HCT116 (cell line): ENCODE data around the gene PPP1R14C.

Experiments
- EZH2 ChIP-seq: fragments of 200-600 bp; sonication (generic); IDR thresholded peaks from 2 replicates; pipeline ENCODE4 v1.6.1; 2017; ENCODE audit warnings: antibody characterized with exemption, mixed run types
- EZH2phosphoT487 ChIP-seq: fragments of 200-600 bp; IDR thresholded peaks from 2 replicates; pipeline ENCODE4 v1.6.1; 2018; ENCODE audit warnings: antibody characterized with exemption, borderline replicate concordance
- POLR2A ChIP-seq: IDR thresholded peaks from 2 replicates; pipeline ENCODE4 v1.7.0; 2011; ENCODE audit warnings: borderline replicate concordance; ENCODE audit not compliant: insufficient read depth, insufficient read length; ENCODE audit errors: extremely low read depth
- RAD21 ChIP-seq: IDR thresholded peaks from 2 replicates; pipeline ENCODE4 v1.6.1; 2012; ENCODE audit warnings: low read depth, mild to moderate bottlenecking
- TF ChIP-seq, protein P1 (sequence below), 3 experiments: fragments of 200-600 bp in 1 of 3; sonication (generic) in 1 of 3; IDR thresholded peaks in 2 of 3; conservative IDR thresholded peaks in 1 of 3; 2 replicates each; pipeline ENCODE4 v1.5.1; 2012 to 2017; ENCODE audit warnings: low read depth in 2 of 3, low read length in 2 of 3, antibody characterized with exemption in 1 of 3, borderline replicate concordance in 1 of 3, control low read depth in 1 of 3, mild to moderate bottlenecking in 1 of 3, mixed read lengths in 1 of 3, mixed run types in 1 of 3, moderate library complexity in 1 of 3; ENCODE audit not compliant: insufficient read depth in 1 of 3
- TF ChIP-seq, protein P2 (sequence below): IDR thresholded peaks from 2 replicates; pipeline ENCODE4 v1.6.1; 2012; ENCODE audit warnings: low read depth
- TF ChIP-seq, protein P3 (sequence below): IDR thresholded peaks from 2 replicates; pipeline ENCODE4 v1.6.1; 2012

DNA sequence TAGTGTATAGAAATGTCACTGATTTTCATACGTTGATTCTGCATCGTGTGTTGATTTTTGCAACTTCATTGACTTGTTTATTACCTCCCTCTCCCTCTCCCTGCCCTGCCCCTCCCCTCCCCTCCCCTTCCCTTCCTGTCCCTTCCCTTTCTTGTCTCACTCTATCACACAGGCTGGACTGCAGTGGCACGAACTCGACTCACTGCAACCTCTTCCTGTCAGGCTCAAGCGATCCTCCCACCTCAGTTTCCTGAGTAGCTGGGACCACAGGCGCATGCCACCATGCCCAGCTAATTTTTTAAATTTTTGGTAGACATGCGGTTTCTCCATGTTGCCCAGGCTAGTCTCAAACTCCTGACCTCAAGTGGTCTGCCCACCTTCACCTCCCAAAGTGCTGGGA is 19.2 kb upstream of the PPP1R14C start:
- TF ChIP-seq, protein P1, sequence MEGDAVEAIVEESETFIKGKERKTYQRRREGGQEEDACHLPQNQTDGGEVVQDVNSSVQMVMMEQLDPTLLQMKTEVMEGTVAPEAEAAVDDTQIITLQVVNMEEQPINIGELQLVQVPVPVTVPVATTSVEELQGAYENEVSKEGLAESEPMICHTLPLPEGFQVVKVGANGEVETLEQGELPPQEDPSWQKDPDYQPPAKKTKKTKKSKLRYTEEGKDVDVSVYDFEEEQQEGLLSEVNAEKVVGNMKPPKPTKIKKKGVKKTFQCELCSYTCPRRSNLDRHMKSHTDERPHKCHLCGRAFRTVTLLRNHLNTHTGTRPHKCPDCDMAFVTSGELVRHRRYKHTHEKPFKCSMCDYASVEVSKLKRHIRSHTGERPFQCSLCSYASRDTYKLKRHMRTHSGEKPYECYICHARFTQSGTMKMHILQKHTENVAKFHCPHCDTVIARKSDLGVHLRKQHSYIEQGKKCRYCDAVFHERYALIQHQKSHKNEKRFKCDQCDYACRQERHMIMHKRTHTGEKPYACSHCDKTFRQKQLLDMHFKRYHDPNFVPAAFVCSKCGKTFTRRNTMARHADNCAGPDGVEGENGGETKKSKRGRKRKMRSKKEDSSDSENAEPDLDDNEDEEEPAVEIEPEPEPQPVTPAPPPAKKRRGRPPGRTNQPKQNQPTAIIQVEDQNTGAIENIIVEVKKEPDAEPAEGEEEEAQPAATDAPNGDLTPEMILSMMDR (IDR thresholded peaks at IDR 0.05 in 2 of 3, conservative IDR thresholded peaks at IDR 0.05 in 1 of 3; ENCODE audit: borderline replicate concordance in 1 of 3, insufficient read depth in 1 of 3, low read depth in 2 of 3, low read length in 2 of 3): no peak
- no peak for TF ChIP-seq RAD21
- TF ChIP-seq EZH2: no peak
- TF ChIP-seq, protein P2, sequence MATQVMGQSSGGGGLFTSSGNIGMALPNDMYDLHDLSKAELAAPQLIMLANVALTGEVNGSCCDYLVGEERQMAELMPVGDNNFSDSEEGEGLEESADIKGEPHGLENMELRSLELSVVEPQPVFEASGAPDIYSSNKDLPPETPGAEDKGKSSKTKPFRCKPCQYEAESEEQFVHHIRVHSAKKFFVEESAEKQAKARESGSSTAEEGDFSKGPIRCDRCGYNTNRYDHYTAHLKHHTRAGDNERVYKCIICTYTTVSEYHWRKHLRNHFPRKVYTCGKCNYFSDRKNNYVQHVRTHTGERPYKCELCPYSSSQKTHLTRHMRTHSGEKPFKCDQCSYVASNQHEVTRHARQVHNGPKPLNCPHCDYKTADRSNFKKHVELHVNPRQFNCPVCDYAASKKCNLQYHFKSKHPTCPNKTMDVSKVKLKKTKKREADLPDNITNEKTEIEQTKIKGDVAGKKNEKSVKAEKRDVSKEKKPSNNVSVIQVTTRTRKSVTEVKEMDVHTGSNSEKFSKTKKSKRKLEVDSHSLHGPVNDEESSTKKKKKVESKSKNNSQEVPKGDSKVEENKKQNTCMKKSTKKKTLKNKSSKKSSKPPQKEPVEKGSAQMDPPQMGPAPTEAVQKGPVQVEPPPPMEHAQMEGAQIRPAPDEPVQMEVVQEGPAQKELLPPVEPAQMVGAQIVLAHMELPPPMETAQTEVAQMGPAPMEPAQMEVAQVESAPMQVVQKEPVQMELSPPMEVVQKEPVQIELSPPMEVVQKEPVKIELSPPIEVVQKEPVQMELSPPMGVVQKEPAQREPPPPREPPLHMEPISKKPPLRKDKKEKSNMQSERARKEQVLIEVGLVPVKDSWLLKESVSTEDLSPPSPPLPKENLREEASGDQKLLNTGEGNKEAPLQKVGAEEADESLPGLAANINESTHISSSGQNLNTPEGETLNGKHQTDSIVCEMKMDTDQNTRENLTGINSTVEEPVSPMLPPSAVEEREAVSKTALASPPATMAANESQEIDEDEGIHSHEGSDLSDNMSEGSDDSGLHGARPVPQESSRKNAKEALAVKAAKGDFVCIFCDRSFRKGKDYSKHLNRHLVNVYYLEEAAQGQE: no peak
- no peak for TF ChIP-seq POLR2A
- TF ChIP-seq EZH2phosphoT487: no peak
- TF ChIP-seq, protein P3, sequence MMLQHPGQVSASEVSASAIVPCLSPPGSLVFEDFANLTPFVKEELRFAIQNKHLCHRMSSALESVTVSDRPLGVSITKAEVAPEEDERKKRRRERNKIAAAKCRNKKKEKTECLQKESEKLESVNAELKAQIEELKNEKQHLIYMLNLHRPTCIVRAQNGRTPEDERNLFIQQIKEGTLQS: no peak
